D721Med (cell line): ENCODE data around the gene HEATR5B.

Experiments used
- DNase-seq: peaks from one replicate; pipeline ENCODE4 v3.0.0; 2011; ENCODE audit warnings: low spot score; ENCODE audit not compliant: insufficient read length
- FAIRE-seq: peaks from 2 replicates; lab custom pipeline; 2011; peaks lifted over from hg19 to GRCh38; lab: Jason Lieb, UNC
- CTCF ChIP-seq: IDR thresholded peaks from 2 replicates; pipeline ENCODE4 v1.5.1; 2012; ENCODE audit warnings: mild to moderate bottlenecking, control low read depth; ENCODE audit not compliant: insufficient read depth; ENCODE audit errors: missing control alignments

The HEATR5B gene

GRCh38 chr2:36964496-36965058, 119.6 kb downstream of the HEATR5B start:
- DNase-seq (no peak), FAIRE-seq (no peak)
- TF ChIP-seq CTCF = no peak

GRCh38 chr2:36963734-36964133, 120.4 kb downstream of the HEATR5B start:
- TF ChIP-seq CTCF = no peak
- FAIRE-seq (no peak), DNase-seq (no peak)

- DNase-seq (no peak), FAIRE-seq (no peak)
- TF ChIP-seq CTCF = no peak
Observed at GRCh38 chr2:36963106-36963505, 121.1 kb downstream of the HEATR5B start.

GRCh38 chr2:36960773-36961172, 123.4 kb downstream of the HEATR5B start:
- TF ChIP-seq CTCF = no peak
- DNase-seq = no peak
- no peak for FAIRE-seq

GRCh38 chr2:36960005-36960675, 124.0 kb downstream of the HEATR5B start:
- FAIRE-seq = no peak
- DNase-seq = no peak
- TF ChIP-seq CTCF = no peak

- DNase-seq (no peak), FAIRE-seq (no peak)
- TF ChIP-seq CTCF = no peak
Observed at GRCh38 chr2:36954977-36955607, 129.1 kb downstream of the HEATR5B start.

- no peak for FAIRE-seq
- DNase-seq = no peak
Observed at GRCh38 chr2:36952748-36953197, 131.4 kb downstream of the HEATR5B start.

More at GRCh38 chr2:36952748-36953197, 131.4 kb downstream of the HEATR5B start:
- TF ChIP-seq CTCF = no peak
